ENCODE measurements around the gene KAT6B.
A peak's percentile ranks its signal among the peaks of the same experiment; 100 is the strongest.
"Not testable (repeated sequence)": the region's sequence is repeated elsewhere in the genome, so short reads cannot be mapped to it uniquely, and the experiment has no call there.

Gene KAT6B

GRCh38 chr10:74863551-74863950 lies 37.2 kb downstream of the KAT6B start:
- peak; percentile 82 for DNase-seq

GRCh38 chr10:74867351-74867750 lies 41.0 kb downstream of the KAT6B start:
- no peak for DNase-seq

GRCh38 chr10:74868392-74868977 lies 42.1 kb downstream of the KAT6B start:
- DNase-seq, result no peak

DNA sequence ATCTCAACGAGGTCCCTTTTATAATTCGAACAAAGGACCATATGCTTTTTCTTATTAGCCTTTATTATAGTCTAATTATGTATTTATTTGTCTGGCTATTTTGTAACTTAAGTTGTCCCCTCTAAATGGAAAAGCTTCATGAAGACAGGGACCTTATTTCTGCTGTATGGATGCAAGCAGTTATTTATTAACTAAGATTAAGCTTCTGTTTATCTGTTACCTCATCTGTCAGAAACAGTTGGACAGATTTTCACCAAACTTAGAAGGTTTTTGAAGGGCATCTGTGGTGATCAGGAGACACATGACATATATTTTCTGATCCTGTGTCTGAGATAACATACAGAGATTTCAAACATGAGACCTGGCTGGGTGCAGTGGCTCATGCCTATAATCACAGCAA lies 43.2 kb downstream of the KAT6B start:
- no peak for DNase-seq

DNA sequence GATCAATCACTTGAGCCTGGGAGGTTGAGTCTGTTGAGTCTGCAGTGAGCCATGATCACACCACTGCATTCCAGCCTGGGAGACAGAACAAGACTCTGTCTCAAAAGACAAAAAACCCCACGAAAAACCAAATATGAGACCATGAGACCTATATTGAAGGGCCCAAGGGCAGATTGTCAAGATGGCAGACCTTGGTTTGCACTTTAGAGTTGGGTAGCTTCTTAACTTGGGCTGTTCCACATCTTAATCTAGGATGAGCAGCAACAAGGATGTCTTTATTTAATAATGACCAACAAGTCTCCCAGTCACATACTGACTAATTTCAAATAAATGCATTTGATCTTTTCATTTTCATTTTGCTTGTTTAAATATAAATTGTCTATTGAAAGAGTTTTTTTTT lies 43.8 kb downstream of the KAT6B start:
- no peak for DNase-seq

GRCh38 chr10:74871595-74872382 lies 45.4 kb downstream of the KAT6B start:
- DNase-seq, result no peak

DNA sequence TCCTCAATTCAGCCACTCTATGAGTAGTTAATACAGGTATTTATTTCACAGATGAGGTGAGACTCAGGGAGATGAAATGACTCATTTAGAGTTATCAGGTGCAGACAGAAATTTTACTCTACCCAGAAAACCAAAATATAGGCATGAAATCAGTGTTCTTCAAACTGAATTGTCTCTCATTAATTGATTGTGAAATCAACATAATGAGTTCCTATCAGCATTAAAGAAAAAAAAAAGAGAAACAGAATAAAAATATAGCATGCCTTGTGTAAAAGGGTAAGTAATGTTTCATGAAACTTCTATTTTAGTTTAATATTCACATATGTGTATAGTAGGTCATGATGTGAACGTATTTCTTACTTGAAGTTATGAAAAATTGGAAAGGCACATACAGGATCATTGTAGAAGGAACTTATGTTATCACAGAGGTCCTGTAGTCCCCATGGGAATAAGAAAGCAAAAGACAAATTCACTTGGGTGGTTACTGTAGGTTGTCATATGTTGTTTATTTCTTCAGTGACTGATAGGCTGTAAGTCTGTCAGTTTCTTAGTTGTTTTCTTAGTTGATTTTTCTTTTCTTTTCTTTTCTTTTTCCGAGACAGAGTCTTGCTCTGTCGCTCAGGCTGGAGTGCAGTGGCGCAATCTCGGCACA lies 47.5 kb downstream of the KAT6B start:
- DNase-seq, result no peak

DNA sequence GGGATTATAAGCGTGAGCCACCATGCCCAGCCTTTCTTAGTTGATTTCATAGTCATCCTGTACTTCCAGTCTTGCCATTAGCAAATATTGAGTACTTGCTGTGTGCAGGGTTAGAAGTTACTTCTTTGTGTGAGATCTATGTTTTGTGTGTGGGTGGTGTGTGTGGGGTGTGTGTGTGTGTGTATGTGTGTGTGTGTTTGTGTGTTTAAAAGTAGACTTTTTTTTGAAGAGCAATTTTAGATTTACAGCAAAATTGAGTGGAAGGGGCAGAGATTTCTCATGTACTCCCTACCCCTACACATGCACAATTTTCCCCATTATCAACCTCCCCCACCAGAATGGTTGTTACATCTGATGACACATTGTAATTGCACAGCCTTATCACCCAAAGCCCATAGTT lies 48.2 kb downstream of the KAT6B start:
- no peak for DNase-seq

- DNase-seq, result no peak
Observed at GRCh38 chr10:74875068-74875467, 48.7 kb downstream of the KAT6B start.

GRCh38 chr10:74875966-74876365 lies 49.6 kb downstream of the KAT6B start:
- no peak for DNase-seq

- not testable (repeated sequence) for DNase-seq
Observed at GRCh38 chr10:74877054-74877453, 50.7 kb downstream of the KAT6B start.

DNA sequence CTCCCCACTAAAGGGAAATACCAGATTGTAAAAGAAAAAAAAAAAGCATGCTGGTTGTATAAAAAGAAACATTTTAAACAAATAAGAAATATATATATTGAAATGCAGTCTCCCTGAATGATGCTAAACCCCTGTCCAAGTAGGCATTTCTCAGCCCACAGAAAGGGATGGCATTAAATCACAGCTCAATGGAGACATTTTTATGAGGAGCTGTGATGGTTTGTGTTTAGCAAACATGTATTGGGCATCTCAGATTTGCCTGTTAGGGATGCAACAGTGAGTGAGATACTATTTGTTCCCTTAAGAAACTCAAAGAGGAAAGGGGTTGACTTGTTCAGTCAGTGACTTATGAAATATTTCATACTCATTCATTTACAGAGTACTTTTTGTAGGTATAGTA lies 51.5 kb downstream of the KAT6B start:
- DNase-seq, result no peak

GRCh38 chr10:74880041-74880440 lies 53.6 kb downstream of the KAT6B start:
- no peak for DNase-seq

DNA sequence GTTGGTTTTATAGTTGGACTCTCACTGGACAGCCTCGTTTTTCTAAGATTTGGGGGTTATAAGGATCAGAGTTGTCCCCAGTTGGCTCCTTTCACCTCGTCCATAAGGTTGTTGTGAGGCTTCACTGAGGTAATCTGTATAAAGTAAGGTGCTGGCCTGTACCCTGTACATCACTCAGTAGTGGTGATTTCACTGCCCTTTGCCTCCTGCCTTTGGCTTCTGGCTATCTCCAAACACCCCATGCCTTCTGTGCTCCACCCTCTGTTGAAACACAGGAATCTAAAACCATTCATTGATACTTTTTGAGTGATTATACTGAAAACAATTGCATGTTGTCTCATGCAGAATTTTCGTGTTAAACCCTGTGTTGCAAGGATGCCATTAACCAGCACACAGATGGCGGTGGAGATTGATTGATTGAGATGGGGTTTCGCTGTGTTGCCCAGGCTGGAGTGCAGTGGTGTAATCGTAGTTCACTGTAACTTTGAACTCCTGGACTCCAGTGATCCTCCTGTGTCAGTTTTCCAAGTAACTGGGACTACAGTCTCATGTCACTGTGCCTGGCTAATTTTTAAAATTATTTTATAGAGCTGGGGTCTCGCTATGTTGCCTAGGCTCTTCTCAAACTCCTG lies 55.0 kb downstream of the KAT6B start:
- DNase-seq, result no peak

GRCh38 chr10:74882427-74882826 lies 56.0 kb downstream of the KAT6B start:
- no peak for DNase-seq

DNA sequence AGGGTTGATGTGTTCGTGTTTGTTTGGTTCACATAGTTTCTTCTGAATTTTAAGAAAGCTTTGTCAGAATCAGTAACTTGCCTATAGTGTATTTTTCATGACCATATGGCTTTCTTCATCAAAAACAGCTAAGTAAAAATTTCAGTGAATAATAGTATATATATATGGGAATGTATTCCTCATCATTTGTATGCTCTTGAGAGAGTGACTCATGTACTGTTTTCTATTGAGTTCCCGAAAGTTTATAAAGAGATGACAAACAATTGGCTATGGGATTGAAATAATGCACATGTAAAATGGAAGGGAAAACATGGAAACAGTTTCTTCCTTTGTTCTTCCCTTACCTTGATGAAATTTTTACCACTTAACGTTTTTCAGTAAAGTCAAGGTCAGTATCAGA lies 56.4 kb downstream of the KAT6B start:
- DNase-seq, result no peak

- DNase-seq, result no peak
Observed at GRCh38 chr10:74883428-74883827, 57.0 kb downstream of the KAT6B start.

- no peak for DNase-seq
Observed at GRCh38 chr10:74887614-74888284, 61.3 kb downstream of the KAT6B start.

DNA sequence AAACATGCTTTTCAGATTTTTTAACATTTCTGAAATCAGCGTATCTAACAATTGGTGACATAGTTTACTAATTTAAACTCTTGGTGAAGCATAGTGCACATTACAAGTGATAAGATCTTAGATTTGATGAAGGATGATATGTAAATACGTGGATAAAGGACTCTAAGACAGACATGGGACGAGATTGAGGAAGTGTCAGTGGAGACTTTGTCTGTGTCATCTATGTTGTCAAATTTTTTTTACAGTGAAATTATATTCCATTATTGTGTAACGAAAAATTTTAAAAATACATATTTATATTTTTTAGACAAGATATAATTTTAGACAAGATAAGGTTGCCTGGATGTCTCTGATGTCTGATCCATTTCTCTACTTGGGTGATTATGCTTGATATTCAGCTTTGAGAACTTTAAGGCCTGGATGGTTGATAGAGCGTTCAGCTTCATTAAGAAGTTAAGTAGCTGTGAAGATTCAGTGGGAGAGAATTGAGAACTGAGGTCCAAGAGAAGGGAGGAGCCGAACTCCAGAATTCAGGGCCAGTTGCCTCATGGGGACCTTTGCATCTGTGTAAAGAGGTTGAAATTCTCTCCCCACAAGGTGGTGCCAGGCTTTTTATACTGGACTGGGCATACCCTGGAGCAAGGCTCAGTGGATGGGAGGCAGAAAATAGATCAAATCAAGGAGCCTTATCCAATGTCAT lies 62.7 kb downstream of the KAT6B start:
- no peak for DNase-seq

- DNase-seq, result no peak
Observed at GRCh38 chr10:74889662-74889998, 63.2 kb downstream of the KAT6B start.

GRCh38 chr10:74890460-74890859 lies 64.1 kb downstream of the KAT6B start:
- no peak for DNase-seq

DNA sequence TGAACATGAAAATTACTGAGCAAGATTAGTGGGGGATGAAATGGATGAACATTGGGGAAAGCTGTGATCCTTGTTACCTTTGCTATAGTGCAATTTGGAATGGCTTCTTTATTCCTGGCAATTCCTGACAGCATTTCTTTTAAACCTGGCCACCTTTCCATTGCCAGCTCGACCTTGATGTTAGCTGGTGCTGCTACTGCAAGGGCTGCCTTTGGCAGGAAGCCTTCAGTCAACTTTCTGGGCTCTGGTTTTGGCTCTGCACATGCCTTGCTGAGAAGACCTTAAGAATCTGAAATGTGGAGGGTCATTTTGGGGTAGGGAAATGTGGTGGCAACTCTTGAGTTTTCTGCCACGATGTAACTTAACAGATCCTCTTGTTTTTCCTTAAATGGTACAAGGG lies 64.7 kb downstream of the KAT6B start:
- no peak for DNase-seq

- DNase-seq, result no peak
Observed at GRCh38 chr10:74892839-74893238, 66.4 kb downstream of the KAT6B start.
